Measurements from ENCODE around the gene TECR.

Gene TECR

DNA sequence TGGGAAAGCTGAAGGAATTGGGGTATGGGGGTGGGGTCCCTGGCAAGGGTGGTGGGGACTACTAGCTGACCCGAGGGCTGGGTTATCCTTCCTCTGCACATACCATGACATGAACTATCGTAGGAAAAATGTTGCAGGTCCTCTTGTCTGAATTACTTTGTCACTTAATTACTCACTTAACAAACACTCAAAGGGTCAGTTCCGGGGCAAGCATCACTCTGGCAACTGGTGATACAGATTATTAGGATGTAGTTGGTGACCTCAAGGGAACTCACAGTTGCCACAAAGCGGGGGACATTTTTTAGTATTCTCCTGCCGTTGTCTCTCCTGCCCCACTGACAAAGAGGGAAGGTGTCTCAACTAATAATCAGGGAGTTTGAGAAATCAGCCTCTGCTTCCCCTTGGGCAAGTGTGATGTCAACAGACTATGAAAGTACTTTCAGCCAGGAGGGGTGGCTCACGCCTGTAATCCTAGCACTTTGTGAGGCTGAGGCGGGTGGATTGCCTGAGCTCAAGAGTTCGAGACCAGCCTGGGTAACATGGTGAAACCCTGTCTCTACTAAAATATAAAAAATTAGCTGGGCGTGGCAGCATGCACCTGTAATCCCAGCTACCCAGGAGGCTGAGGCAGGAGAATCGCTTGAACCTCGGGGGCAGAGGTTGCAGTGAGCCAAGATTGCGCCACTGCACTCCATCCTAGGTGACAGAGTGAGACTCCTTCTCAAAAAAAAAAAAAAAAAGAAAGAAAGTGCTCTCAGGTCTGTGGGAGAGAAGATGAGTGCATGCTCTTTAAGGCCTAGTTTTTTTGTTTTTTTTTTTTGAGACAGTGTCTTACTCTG is 21.5 kb upstream of the TECR start:
- in situ Hi-C loops (cut with HindIII; ENCODE audit: low sequenced_read_pairs) = no loop called here

DNA sequence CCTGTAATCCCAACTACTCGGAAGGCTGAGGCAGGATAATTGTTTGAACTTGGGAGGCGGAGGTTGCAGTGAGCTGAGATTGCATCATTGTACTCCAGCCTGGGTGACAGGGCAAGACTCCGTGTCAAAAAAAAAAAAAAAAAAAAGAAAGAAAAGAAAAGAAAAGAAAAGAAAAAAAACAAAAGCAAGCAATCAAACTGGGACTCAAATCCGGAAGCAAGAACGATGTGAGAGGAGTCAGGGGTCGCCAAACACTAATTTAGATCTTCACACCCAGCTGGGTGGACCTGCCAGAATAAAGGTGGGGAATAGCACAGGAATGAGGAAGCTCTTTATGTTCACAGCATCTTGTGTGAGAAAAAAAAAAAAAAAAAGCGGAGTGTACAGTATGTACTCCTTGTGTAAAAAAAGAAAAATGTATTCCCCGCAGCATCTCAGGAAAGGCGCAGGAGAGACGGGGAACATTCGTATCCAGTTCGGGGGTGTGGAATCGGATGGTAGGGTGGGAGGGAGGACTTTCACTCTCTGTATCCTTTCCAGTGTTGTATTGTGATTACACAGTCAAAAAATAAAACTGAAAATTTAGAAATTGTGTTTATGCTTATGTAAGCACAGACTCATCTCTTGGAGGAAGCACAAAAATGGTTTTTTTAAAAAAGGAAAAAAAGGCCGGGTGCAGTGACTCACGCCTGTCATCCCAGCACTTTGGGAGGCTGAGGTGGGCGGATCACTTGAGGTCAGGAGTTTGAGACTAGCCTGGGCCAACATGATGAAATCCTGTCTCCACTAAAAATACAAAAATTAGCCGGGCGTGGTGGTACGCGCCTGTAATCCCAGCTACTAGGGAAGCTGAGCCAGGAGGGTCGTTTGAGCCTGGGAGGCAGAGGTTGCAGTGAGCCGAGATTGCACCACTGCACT is 18.8 kb upstream of the TECR start:
- in situ Hi-C loops (cut with HindIII; ENCODE audit: low sequenced_read_pairs) = no loop called here

DNA sequence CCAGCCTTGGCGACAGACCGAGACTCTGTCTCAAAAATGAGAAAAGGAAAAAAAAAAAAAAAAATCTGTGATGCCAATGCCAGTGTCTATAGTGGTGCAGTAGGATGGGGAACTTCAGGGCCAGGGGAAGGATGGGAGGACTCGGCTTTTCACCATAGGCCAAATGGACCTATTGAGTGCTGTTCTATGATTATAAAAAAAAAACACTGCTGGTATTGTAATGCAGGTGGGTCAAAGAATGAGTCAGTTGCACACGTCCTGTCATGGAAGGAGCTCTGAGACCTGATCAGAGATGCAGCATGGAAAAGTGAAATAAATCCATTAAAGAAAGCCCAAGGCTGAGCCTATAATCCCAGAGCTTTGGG is 18.2 kb upstream of the TECR start:
- in situ Hi-C loops (cut with HindIII; ENCODE audit: low sequenced_read_pairs) = no loop called here

DNA sequence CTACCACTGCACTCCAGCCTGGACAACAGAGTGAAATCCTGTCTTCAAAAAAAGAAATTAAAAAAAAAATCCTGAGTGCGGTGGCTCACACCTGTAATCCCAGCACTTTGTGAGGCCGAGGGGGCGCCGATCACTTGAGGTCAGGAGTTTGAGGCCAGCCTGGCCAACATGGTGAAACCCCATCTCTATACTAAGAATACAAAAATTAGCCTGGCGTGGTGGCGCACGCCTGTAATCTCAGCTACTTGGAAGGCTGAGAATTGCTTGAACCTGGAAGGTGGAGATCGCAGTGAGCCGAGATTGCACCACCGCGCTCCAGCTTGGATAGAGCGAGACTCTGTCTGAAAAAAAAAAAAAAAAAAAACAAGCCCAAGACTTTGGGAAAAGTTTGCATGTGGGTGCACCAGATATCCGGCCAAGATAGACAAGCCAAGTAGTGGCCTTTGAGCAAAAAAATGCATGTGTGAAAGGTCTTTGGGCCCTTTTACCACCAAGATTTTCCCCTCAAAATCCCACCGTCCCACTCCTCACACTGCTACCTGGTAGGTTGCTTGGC is 16.9 kb upstream of the TECR start:
- in situ Hi-C loops (cut with HindIII; ENCODE audit: low sequenced_read_pairs) = no loop called here

DNA sequence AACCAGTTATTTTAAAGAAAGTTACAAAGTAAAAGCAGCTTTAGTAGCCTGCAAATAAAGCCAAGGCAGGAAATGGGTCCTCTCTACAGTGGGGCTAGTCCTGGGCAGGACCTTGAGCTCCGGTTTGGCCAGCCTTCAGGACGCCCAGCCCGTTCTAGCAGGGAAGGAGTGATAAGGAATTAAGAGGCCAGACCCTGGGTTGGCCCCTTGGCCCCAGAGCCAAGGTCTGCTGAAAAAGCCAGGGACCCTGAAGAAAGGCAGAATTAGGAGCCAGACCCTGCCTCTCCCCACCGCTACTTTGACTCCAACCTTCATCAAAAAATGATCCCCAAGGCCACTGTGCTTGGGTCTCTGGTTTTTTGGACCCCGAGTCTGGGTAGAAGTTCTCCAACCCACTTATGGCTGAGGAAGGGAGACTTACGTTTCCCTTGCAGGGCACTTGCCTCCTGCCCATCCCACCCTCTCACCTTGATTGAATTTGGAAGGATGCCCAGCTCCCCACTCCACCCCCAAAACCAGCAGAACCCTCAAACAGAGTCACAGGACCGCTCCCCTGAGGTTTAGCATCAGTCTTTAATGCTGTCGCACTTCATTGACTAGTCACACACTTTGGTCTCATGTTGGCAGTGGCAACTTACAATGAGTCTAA is 15.1 kb upstream of the TECR start:
- in situ Hi-C loops (cut with HindIII; ENCODE audit: low sequenced_read_pairs) = no loop called here

DNA sequence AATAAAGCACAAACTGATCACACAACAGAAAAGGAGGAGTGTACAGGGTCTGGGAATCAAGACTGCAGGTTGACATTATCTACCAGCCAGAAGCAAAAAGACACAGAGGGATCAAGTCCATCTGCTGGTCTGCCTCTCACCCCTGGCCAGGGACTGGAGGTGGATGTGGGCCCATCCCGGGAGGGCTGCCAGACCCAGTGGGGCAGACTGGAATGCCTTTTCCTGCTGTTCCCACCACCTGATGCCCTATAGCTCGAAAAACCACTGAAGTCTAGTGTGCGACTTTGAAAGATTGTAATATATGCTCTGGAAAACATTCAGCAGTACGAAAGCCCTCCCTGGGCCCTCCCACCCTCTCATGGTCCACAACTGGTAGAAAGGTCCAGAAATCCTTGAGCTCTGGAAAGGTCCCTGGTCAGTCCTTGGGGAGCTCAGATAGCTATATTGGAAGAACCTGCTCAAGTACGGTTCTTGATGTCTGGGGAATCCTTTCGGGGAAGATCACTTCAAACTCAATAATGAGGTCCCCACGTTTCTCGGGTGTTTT is 13.8 kb upstream of the TECR start:
- in situ Hi-C loops (cut with HindIII; ENCODE audit: low sequenced_read_pairs) = no loop called here

DNA sequence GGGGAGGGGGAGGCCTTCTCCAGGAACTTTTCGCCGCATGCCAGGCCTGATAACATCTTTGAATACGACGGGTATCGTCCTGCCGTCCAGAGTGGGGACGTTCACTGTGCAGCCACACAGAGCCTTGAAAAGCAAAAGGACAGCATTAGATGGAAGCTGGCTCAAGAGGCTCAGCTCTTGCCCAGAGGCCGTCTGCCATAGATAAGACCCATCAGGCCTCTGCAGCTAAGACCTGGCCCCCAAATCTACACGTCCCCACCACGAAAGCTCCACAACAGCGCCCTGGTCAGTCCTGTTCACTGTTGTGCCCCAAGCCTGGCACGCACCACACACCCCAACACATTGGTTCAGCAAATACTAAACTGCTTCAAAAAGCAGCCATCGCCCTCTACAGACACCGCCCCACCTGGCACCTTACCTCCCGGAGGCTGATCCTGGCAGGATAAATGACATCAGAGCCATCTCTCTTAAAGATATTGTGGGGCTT is 13.3 kb upstream of the TECR start:
- in situ Hi-C loops (cut with HindIII; ENCODE audit: low sequenced_read_pairs) = no loop called here

DNA sequence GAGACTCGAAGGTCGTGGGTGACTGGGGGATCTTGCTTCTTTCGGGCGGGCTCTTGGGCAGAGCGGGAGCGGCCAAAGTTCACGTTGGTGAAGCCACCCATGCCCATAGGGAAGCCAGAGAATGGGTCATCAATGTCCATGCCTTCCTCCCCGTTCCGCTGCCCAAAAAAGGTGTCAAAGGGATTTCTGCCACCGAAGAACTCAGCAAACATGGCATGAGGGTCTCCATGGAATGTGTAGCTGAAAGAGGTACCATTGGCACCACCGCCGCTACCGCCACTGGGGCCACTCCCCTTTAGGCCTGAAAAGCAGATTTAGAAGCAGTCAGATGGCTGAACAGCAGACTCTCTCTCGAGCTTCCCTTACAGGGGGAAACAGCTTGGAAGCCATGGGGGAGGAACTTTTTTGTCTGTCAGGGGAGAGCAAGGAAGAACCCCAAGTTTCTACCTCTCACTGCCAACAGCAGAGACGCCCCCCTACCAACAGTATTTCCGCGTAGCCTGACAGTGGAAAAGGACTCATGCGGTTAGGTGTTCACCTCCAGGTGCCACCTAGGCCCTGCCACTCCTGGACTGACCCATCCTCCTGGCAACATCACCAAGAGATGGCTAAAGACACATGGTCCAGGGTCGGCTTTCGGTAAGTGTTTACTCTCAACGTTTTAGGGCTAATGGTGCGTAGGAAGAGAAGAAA is 12.5 kb upstream of the TECR start:
- in situ Hi-C loops (cut with HindIII; ENCODE audit: low sequenced_read_pairs) = no loop called here

DNA sequence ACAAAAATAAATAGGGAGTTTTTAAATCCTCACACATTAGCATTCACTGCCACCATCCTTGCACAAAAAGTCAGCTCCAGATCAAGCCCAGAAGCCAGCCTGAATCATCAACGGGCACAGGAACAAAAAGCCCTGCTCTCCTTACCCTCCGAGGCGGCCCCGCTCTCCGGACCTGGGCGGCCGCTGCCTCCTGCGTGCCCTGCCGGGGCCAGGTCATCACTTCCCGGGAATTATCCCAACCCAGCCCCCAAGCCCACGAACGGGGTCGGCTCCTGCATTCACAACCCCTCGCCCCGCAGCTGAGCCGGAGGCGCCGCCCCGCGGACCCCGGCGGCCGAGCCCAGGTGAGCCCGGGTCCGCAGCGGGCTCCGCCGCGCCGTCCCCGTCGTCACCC is 12.0 kb upstream of the TECR start:
- in situ Hi-C loops (cut with HindIII; ENCODE audit: low sequenced_read_pairs) = no loop called here

DNA sequence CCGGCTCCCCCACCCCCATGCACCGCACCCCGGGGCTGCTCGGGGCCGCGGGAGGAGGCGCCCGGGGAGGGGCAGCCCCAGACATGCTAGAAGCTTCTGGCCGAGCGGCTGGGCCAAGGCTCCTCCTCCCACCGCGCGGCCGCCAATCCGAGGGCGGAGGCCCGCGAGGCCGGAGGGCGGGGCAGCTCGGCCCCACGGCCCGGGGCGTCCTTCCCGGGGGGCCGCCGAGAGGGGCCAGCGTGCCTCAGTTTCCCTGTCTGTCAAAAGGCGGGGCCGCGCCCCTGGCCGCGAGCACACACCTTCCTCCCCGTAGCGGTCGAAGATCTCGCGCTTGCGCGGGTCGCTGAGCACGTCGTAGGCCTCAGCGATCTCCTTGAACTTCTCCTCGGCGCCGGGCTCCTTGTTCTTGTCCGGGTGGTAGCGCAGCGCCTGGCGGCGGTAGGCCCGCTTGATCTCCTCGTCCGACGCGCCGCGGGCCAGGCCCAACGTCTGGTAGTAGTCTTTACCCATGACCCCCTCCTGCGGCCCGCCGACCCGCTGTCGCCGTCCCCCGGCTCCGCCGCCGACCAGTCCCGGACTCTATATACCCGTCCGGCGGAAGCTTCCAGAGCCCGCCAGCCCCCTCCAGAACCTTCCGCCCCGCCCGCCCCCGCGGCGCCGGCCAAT is 11.4 kb upstream of the TECR start, which contains the start of gene DNAJB1:
TSS of gene DNAJB1 (minus strand) at position 558 of the 666 bp plus-strand sequence. CDS start at position 510, 48 bp downstream.
- in situ Hi-C loops (cut with HindIII; ENCODE audit: low sequenced_read_pairs) = no loop called here

DNA sequence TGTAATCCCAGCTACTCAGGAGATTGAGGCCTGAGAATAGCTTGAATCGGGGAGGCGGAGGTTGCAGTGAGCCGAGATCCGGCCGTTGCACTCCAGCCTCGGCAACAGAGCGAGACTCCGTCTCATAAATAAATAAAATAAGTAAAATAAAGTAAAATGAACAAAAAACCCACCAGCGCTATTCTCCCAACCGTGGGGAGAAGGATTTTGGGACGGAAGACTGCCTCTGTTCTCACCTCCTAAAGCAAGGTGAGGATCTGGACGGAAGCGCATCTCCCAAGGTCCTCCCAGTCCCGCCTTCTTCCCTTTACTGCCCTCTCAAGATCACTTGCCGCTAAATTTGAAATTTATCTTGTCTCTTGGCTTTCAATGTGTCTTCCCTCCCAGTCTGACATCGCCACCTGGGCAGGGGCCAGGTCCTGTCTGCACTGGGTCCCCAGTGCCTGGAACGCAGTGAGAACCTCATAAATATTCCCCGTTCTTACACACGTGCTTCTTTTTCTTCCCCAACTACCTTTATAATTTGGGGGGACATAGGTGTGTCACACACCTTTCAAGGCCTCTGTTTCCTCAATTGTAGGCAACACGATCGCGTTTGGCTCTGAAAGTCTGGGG is 10.0 kb upstream of the TECR start:
- in situ Hi-C loops (cut with HindIII; ENCODE audit: low sequenced_read_pairs) = no loop called here

DNA sequence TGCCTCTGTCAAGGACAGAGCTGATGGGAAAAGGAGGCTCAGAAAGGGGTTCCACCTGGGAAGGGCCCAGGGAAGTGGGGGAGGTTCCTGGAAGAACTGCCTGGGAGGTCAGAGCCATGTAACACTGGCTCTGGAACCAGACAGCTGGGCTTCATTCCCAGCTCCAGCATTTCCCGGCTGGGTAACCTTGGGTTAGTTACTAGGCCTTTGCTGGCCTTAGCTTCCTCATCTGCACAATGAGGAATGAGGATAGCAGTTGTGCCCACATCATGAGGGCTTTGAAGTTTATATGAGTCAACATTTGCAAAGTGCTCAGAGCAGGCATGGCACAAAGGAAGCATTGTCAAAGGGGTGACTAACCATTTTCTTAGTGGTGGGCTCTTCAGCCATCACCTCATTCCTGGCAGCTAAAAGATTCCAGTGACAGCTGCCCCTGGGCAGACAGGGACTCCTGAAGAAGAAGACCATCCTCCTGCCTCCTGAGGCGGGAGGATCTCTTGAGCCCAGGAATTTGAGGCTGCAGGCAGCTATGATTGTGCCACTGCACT is 9.5 kb upstream of the TECR start:
- in situ Hi-C loops (cut with HindIII; ENCODE audit: low sequenced_read_pairs) = no loop called here

DNA sequence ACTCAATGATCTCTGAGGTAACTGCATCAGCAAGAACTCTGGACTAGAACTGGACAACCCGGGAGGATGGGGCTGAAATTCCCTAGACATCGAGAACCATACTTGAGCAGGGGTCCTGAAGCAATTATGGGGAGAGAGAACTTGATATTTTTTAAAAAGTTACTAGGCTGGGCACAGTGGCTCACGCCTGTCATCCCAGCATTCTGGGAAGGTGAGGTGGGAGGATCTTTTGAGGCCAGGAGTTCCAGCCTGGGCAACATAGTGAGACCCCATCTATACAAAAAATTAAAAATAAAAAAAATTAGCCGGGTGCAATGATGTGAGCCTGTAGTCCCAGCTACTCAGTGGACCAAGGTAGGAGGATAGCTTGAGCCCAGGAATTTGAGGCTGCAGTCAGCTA is 8.9 kb upstream of the TECR start:
- in situ Hi-C loops (cut with HindIII; ENCODE audit: low sequenced_read_pairs) = no loop called here

DNA sequence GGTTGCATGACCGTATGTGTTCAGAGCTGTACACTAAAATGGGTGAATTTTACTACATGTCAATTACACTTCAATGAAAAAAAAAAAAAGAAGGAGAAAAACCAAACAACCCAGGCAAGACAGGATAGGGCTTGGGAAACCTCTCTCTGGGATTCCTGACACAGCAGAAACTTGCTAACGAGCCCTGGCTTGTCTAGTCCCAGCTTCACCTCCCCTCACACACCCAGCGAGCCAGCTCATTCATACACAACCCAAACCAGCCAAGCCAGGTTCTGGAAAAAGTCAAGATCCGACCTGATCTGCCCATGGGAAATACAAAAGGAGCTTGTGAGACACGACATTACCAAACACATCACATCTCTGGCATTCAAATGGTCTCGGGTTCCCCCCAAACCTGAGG is 3.7 kb upstream of the TECR start:
- in situ Hi-C loops (cut with HindIII; ENCODE audit: low sequenced_read_pairs) = no loop called here

DNA sequence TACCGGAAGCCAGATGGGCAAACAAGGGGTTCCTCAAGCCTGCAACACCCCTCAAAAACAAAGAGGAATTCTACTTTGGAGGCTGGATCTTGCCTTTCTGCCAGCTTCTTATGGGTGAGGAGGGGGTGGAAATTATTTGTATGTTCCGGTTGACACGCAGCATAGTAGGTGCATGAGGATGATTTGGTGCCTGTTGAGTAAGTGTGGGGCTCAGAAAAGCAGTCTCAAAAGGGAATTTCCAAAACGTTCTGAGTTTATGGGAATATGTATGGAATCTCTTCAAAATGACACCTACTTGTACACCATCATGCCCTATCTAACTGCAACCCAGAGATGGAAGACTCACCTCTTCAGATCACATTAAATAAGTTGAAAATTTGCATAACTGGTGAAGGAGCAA is 3.0 kb upstream of the TECR start:
- in situ Hi-C loops (cut with HindIII; ENCODE audit: low sequenced_read_pairs) = no loop called here

DNA sequence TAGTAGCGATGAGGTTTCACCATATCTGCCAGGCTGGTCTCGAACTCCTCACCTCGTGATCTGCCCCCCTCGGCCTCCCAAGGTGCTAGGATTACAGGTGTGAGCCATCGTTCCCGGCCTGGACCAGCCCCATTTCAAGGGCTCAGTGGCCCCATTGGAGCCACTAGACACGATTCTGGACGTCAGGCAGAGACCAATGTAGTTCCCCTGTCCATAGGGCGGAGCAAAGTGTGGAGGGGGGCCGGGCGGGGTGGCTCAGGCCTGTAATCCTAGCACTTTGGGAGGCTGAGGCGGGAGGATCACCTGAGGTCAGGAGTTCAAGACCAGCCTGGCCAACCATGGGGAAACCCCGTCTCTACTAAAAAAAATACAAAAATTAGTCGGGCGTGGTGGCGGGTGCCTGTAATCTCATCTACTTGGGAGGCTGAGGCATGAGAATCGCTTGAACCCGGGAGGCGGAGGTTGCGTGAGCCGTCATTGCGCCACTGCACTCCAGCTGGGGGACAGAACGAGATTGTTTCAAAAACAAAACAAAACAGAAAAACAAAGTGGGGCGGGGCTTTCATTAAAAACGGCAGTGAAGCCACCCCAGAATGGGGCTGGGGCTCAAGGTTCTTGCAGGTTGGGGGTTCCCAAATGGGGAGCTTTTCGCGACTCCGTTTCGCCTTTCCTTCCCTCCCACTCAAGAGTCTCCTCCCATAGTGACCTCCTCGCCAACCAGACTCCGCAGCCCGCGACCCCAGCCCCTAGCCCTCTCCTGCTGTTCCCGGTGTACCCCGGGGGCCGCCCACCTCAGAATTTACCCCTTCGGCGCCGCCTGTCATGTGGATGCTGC is 758 bp upstream of the TECR start:
- in situ Hi-C loops (cut with HindIII; ENCODE audit: low sequenced_read_pairs) = no loop called here

DNA sequence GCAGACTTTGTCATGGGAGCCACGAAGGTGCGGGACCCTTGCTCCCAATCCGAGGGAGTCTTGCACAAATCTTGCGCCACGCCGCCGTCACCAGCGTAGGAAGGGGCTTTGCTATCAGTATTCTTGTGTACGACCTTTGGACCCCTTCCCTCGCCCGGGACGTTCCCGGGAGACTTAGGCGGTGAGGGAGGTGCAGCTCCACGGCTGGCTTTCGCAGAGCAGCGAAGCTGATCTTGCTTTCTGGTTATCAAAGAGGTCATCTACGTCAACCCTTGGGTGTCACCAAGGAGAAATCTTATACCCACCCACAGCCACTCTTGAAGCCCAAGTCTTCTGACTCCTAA is 583 bp downstream of the TECR start:
- in situ Hi-C loops (cut with HindIII; ENCODE audit: low sequenced_read_pairs) = no loop called here

DNA sequence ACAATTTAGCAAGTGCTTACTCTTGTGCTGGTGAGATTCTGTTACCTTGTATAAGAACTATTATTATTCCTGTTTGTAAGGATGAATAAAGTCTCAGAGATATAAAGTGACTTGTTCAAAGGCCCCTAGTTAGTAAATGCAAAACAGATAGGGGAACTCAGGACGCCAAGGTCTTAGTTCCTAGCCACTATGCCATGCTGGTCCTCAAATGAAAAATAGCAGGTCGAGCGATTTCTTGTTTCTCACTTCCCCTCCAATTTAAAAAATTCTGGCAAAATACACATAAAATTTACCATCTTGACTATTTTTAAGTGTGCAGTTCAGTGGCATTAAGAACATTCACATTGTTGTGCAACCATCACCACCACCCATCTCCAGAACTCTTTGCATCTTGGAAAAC is 1.1 kb downstream of the TECR start:
- in situ Hi-C loops (cut with HindIII; ENCODE audit: low sequenced_read_pairs) = no loop called here
